Skeletal muscle tissue (tissue), 4 donors: Measurements from ENCODE around the gene AGPAT2. TPM values are rescaled to one million over a fixed set of nuclear protein-coding genes. Genes with fewer than 3 reads are reported as not detected.
A peak's percentile ranks its signal among the peaks of the same experiment; 100 is the strongest.
"Not testable (repeated sequence)": the region's sequence is repeated elsewhere in the genome, so short reads cannot be mapped to it uniquely, and the experiment has no call there.

Experiments
- H3K27ac ChIP-seq: one replicate; pipeline ENCODE4 v1.7.0; 2013; ENCODE audit warnings: mild to moderate bottlenecking, low read depth, low read length, inconsistent platforms
- H3K27me3 ChIP-seq, 3 donors: one replicate each; pipeline ENCODE4 v1.7.0; 2013; ENCODE audit warnings: low read length in 3 of 3; ENCODE audit not compliant: control insufficient read depth in 3 of 3, insufficient read depth in 3 of 3
- H3K36me3 ChIP-seq, 3 donors: one replicate each; pipeline ENCODE4 v1.7.0; 2013; ENCODE audit warnings: low read length in 3 of 3; ENCODE audit not compliant: control insufficient read depth in 3 of 3, insufficient read depth in 3 of 3
- H3K4me1 ChIP-seq, 3 donors: one replicate each; pipeline ENCODE4 v1.7.0; 2013; ENCODE audit warnings: low read length in 3 of 3, mild to moderate bottlenecking in 3 of 3; ENCODE audit not compliant: control insufficient read depth in 3 of 3, insufficient read depth in 3 of 3
- H3K4me3 ChIP-seq, 3 donors: one replicate each; pipeline ENCODE4 v1.7.0; 2013; ENCODE audit warnings: low read length in 3 of 3
- H3K9ac ChIP-seq, 3 donors: one replicate each; pipeline ENCODE4 v1.7.0; 2013; ENCODE audit warnings: low read length in 3 of 3, mild to moderate bottlenecking in 3 of 3, moderate library complexity in 2 of 3, low read depth in 1 of 3
- H3K9me3 ChIP-seq, 3 donors: one replicate each; pipeline ENCODE4 v1.7.0; 2013; ENCODE audit warnings: low read length in 3 of 3; ENCODE audit not compliant: control insufficient read depth in 3 of 3
- total RNA-seq: library from RNA; depleted of rRNA; stranded (reverse); fragments of >200 nt; gene quantifications from one replicate; pipeline ENCODE4 v1.2.3, GENCODE V29; 2014
- donor health status: Osteomylitis.

Gene AGPAT2
- total RNA-seq, 1 donor from 2014 or later = 27.1 TPM

- Histone ChIP-seq H3K27me3 (peaks cover 7 to 14% (median 14%) of the 10 kb centered on the region in 3 donors), H3K27ac (peak overlapping the region; percentile 83), H3K9me3 (no peaks in the 10 kb centered on the region), H3K36me3 (no peaks in the 10 kb centered on the region), H3K9ac (peak overlapping the region; percentile 51 to 80 (median 53)), H3K4me1 (peaks cover 12 to 25% (median 22%) of the 10 kb centered on the region in 3 donors), H3K4me3 (peak overlapping the region; percentile 48 to 61 (median 52))
Measured at GRCh38 chr9:136643596-136644342, 43.5 kb downstream of the AGPAT2 start.

- Histone ChIP-seq H3K4me1 (peaks cover 12 to 31% (median 25%) of the 10 kb centered on the region in 3 donors), H3K4me3 (no peak overlapping the region), H3K27ac (no peak overlapping the region)
Measured at GRCh38 chr9:136642439-136642921, 44.8 kb downstream of the AGPAT2 start.

GRCh38 chr9:136640171-136641111 is 46.8 kb downstream of the AGPAT2 start:
- peaks cover 12 to 31% (median 23%) of the 10 kb centered on the region in 3 donors for H3K4me1 ChIP-seq
- H3K9me3 ChIP-seq = no peaks in the 10 kb centered on the region
- peaks cover 7 to 14% (median 11%) of the 10 kb centered on the region in 3 donors for H3K27me3 ChIP-seq
- H3K36me3 ChIP-seq = no peaks in the 10 kb centered on the region
- H3K4me3 ChIP-seq = peak overlapping the region in 1 of 3 donors; percentile 45
- peak overlapping the region; percentile 50 for H3K27ac ChIP-seq
- H3K9ac ChIP-seq = peak overlapping the region in 2 of 3 donors; percentile 44 to 57

More at GRCh38 chr9:136642439-136642921, 44.8 kb downstream of the AGPAT2 start:
- no peaks in the 10 kb centered on the region for H3K9me3 ChIP-seq
- H3K36me3 ChIP-seq = no peaks in the 10 kb centered on the region
- no peak overlapping the region for H3K9ac ChIP-seq
- H3K27me3 ChIP-seq = peaks cover 7 to 14% (median 14%) of the 10 kb centered on the region in 3 donors

GRCh38 chr9:136634904-136635303 is 52.4 kb downstream of the AGPAT2 start:
- peaks cover 0 to 12% (median 3%) of the 10 kb centered on the region in 3 donors for H3K27me3 ChIP-seq
- no peaks in the 10 kb centered on the region for H3K9me3 ChIP-seq
- no peak overlapping the region for H3K4me3 ChIP-seq
- H3K4me1 ChIP-seq = peaks cover 5 to 18% (median 16%) of the 10 kb centered on the region in 3 donors
- H3K36me3 ChIP-seq = no peaks in the 10 kb centered on the region
- no peak overlapping the region for H3K9ac ChIP-seq
- no peak overlapping the region for H3K27ac ChIP-seq

DNA sequence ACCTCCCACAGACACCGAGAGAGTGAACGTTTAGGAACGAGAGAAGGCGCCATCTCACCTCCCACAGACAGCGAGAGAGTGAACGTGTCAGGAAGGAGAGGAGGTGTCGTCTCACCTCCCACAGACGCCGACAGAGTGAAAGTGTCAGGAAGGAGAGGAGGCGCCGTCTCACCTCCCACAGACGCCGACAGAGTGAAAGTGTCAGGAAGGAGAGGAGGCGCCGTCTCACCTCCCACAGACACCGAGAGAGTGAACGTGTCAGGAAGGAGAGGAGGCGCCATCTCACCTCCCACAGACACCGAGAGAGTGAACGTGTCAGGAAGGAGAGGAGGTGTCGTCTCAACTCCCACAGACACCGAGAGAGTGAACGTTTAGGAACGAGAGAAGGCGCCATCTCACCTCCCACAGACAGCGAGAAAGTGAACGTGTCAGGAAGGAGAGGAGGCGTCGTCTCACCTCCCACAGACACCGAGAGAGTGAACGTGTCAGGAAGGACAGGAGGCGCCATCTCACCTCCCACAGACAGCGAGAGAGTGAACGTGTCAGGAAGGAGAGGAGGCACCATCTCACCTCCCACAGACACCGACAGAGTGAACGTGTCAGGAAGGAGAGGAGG is 54.7 kb downstream of the AGPAT2 start:
- not testable (repeated sequence) for H3K4me3 ChIP-seq, H3K36me3 ChIP-seq, H3K9me3 ChIP-seq, H3K27ac ChIP-seq, H3K9ac ChIP-seq
- peaks cover 0 to 12% (median 6%) of the 10 kb centered on the region in 3 donors for H3K27me3 ChIP-seq
- peaks cover 4 to 12% (median 11%) of the 10 kb centered on the region in 3 donors for H3K4me1 ChIP-seq

DNA sequence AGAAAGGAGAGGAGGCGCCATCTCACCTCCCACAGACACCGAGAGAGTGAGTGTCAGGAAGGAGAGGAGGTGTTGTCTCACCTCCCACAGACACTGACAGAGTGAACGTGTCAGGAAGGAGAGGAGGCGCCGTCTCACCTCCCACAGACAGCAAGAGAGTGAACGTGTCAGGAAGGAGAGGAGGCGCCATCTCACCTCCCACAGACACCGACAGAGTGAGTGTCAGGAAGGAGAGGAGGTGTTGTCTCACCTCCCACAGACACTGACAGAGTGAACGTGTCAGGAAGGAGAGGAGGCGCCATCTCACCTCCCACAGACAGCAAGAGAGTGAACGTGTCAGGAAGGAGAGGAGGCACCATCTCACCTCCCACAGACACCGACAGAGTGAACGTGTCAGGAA is 55.2 kb downstream of the AGPAT2 start:
- not testable (repeated sequence) for H3K36me3 ChIP-seq, H3K4me3 ChIP-seq, H3K9ac ChIP-seq, H3K27ac ChIP-seq, H3K9me3 ChIP-seq
- Histone ChIP-seq H3K4me1 (peaks cover 4 to 12% (median 11%) of the 10 kb centered on the region in 3 donors), H3K27me3 (peaks cover 0 to 12% (median 6%) of the 10 kb centered on the region in 3 donors)

- Histone ChIP-seq H3K36me3 (no peaks in the 10 kb centered on the region), H3K27me3 (peaks cover 0 to 12% (median 6%) of the 10 kb centered on the region in 3 donors), H3K4me1 (peaks cover 4 to 12% (median 11%) of the 10 kb centered on the region in 3 donors), H3K9me3 (no peaks in the 10 kb centered on the region), H3K27ac (no peak overlapping the region), H3K9ac (no peak overlapping the region), H3K4me3 (no peak overlapping the region)
Measured at GRCh38 chr9:136631038-136632000, 55.9 kb downstream of the AGPAT2 start.

DNA sequence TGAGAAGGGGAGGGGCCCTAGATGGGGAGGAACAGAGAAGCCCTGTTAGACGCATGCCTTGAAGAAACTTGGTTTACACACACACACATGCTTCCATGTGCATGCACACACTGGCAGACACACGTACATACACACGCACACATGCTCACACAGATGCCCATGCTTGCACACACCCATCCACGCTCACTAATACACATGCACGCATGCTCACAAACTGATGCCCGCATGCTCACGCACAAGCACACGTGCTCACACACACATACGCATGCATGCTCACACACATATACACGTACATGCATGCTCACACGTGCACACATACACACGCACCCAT is 56.6 kb downstream of the AGPAT2 start:
- peaks cover 11 to 19% (median 18%) of the 10 kb centered on the region in 3 donors for H3K4me1 ChIP-seq
- H3K27ac ChIP-seq = no peak overlapping the region
- H3K4me3 ChIP-seq = no peak overlapping the region
- no peaks in the 10 kb centered on the region for H3K36me3 ChIP-seq
- no peaks in the 10 kb centered on the region for H3K9me3 ChIP-seq
- peaks cover 0 to 12% (median 6%) of the 10 kb centered on the region in 3 donors for H3K27me3 ChIP-seq
- H3K9ac ChIP-seq = no peak overlapping the region
